ENCODE results near the gene CHRNA1.

GRCh38 chr2:174704642-174705041 is 59.6 kb downstream of the CHRNA1 start:
- TF ChIP-seq CTCF (IDR thresholded peaks at IDR 0.05; ENCODE audit: low read depth, low read length) (no peak), EZH2phosphoT487 (IDR thresholded peaks at IDR 0.05; ENCODE audit: low read depth) (no peak)

Data from OCI-LY3 (cell line).